ENCODE measurements around the gene ZC3H8.

DNA sequence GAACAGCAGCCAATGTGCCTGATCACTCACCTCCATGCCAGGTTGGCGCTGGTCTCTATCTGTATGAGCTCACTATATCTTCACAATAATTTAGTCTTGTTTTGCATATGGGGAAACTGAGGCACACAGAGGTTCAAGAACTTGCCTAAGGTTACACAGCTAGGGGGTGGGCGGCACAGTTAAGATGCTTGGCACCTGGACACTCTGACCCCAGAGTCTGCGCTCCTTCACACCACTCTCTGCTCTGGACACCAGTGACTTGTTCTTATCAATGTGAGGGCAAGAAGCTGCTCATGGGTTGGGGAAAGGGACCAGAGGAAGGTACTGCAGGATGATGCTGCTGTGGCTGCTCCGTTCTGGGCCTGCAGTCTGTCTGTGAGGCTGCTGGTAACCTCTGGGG lies 89.5 kb downstream of the ZC3H8 start:
- no peak for TF ChIP-seq EZH2 (IDR thresholded peaks at IDR 0.05)
- no peak for TF ChIP-seq POLR2AphosphoS5 (IDR thresholded peaks at IDR 0.05; ENCODE audit: borderline replicate concordance, low read depth, low read length)
- TF ChIP-seq FOXP2 (optimal IDR thresholded peaks at IDR 0.05; ENCODE audit: control extremely low read depth, extremely low read length, insufficient read depth), result no peak
